Ishikawa (cell line): ENCODE results near the gene RPRD1A.

ENCODE experiments used
- CEBPB ChIP-seq: IDR thresholded peaks from 2 replicates; pipeline ENCODE4 v1.6.1; 2012
- CREB1 ChIP-seq: IDR thresholded peaks from 2 replicates; pipeline ENCODE4 v1.6.1; 2012; ENCODE audit warnings: low read depth
- EGR1 ChIP-seq: IDR thresholded peaks from 2 replicates; pipeline ENCODE4 v1.6.1; 2012
- EP300 ChIP-seq: IDR thresholded peaks from 2 replicates; pipeline ENCODE4 v1.6.1; 2012; ENCODE audit warnings: borderline replicate concordance
- FOXM1 ChIP-seq: IDR thresholded peaks from 2 replicates; pipeline ENCODE4 v1.6.1; 2012; ENCODE audit warnings: low read depth, borderline replicate concordance
- NFIC ChIP-seq: IDR thresholded peaks from 2 replicates; pipeline ENCODE4 v1.6.1; 2012
- RAD21 ChIP-seq: IDR thresholded peaks from 2 replicates; pipeline ENCODE4 v1.6.1; 2012; ENCODE audit warnings: low read depth
- TAF1 ChIP-seq: IDR thresholded peaks from 2 replicates; pipeline ENCODE4 v1.6.1; 2012; ENCODE audit warnings: low read depth, mild to moderate bottlenecking
- TCF12 ChIP-seq: IDR thresholded peaks from 2 replicates; pipeline ENCODE4 v1.6.1; 2012; ENCODE audit warnings: low read depth
- TEAD4 ChIP-seq: IDR thresholded peaks from 2 replicates; pipeline ENCODE4 v1.6.1; 2012
- YY1 ChIP-seq: IDR thresholded peaks from 2 replicates; pipeline ENCODE4 v1.6.1; 2012; ENCODE audit warnings: low read depth
- ZBTB7A ChIP-seq: IDR thresholded peaks from 2 replicates; pipeline ENCODE4 v1.6.1; 2012; ENCODE audit warnings: low read depth
- TF ChIP-seq, protein P1 (sequence below): IDR thresholded peaks from 2 replicates; pipeline ENCODE4 v1.6.1; 2012
- TF ChIP-seq, protein P2 (sequence below): IDR thresholded peaks from 2 replicates; pipeline ENCODE4 v1.6.1; 2012; ENCODE audit warnings: low read depth, mild to moderate bottlenecking
- TF ChIP-seq, protein P3 (sequence below): IDR thresholded peaks from 2 replicates; pipeline ENCODE4 v1.6.1; 2012

RPRD1A gene

DNA sequence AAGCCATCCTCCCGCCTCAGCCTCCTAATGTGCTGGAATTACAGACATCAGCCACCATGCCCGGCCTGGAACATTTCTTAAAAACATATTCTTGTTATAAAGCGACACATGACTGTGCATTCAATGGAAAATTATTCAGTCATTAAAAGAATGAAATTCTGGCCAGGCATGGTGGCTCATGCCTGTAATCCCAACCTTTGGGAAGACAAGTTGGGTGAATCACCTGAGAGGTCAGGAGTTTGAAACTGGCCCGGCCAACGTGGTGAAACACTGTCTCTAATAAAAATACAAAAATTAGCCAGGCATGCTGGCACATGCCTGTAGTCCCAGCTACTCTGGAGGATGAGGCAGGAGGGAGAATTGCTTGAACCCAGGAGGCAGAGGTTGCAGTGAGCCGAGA is 21.6 kb upstream of the RPRD1A start:
- TF ChIP-seq EP300 (no peak), TCF12 (no peak), CEBPB (no peak), TAF1 (no peak), ZBTB7A (no peak), NFIC (no peak), TEAD4 (no peak), CREB1 (no peak), RAD21 (no peak), YY1 (no peak), EGR1 (no peak), FOXM1 (no peak)
- TF ChIP-seq, protein P1, sequence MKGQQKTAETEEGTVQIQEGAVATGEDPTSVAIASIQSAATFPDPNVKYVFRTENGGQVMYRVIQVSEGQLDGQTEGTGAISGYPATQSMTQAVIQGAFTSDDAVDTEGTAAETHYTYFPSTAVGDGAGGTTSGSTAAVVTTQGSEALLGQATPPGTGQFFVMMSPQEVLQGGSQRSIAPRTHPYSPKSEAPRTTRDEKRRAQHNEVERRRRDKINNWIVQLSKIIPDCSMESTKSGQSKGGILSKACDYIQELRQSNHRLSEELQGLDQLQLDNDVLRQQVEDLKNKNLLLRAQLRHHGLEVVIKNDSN, result no peak
- TF ChIP-seq, protein P2, sequence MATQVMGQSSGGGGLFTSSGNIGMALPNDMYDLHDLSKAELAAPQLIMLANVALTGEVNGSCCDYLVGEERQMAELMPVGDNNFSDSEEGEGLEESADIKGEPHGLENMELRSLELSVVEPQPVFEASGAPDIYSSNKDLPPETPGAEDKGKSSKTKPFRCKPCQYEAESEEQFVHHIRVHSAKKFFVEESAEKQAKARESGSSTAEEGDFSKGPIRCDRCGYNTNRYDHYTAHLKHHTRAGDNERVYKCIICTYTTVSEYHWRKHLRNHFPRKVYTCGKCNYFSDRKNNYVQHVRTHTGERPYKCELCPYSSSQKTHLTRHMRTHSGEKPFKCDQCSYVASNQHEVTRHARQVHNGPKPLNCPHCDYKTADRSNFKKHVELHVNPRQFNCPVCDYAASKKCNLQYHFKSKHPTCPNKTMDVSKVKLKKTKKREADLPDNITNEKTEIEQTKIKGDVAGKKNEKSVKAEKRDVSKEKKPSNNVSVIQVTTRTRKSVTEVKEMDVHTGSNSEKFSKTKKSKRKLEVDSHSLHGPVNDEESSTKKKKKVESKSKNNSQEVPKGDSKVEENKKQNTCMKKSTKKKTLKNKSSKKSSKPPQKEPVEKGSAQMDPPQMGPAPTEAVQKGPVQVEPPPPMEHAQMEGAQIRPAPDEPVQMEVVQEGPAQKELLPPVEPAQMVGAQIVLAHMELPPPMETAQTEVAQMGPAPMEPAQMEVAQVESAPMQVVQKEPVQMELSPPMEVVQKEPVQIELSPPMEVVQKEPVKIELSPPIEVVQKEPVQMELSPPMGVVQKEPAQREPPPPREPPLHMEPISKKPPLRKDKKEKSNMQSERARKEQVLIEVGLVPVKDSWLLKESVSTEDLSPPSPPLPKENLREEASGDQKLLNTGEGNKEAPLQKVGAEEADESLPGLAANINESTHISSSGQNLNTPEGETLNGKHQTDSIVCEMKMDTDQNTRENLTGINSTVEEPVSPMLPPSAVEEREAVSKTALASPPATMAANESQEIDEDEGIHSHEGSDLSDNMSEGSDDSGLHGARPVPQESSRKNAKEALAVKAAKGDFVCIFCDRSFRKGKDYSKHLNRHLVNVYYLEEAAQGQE, result no peak
- TF ChIP-seq, protein P3, sequence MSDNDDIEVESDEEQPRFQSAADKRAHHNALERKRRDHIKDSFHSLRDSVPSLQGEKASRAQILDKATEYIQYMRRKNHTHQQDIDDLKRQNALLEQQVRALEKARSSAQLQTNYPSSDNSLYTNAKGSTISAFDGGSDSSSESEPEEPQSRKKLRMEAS, result no peak

DNA sequence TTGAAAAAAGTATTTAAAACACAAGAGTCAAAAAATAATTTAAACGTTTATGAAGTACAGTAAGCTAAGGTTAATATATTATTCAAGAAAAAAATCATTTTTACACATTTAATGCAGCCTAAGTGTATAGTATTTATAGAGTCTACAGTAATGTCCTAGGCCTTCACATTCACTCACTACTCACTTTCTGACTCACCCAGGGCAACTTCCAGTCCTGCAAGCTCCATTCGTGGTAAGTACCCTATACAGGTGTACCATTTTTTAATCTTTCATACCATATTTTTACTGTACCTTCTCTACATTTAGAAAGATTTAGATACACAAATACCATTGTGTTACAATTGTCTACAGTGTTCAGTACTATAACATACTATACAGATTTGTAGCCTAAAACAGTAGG is 20.9 kb upstream of the RPRD1A start:
- no peak for TF ChIP-seq EP300
- no peak for TF ChIP-seq CEBPB
- TF ChIP-seq FOXM1, result no peak
- TF ChIP-seq YY1, result no peak
- TF ChIP-seq CREB1, result no peak
- TF ChIP-seq RAD21, result no peak
- TF ChIP-seq, protein P3, result no peak
- TF ChIP-seq, protein P2, result no peak
- no peak for TF ChIP-seq TEAD4
- TF ChIP-seq NFIC, result no peak
- no peak for TF ChIP-seq EGR1
- no peak for TF ChIP-seq TCF12

DNA sequence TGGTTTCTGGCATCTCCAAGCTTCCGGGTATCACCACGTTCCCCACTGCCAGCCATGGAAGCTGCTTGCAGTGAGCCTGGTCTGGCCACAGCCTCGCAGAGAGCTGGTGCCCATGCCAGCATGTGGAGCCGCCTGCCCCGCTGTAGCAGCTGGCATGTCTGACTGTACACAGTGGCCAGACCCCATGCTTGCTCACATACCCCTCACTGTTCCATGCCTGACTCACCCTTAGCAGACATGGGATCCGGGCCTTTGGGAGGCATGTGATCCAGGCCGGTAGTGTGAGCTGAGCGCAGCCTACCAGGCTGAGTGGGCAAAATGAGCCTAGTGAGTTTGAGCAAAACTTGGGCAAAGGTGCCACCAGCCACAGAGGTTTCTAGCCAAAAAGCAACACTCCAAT is 18.8 kb upstream of the RPRD1A start:
- no peak for TF ChIP-seq FOXM1
- no peak for TF ChIP-seq TEAD4
- TF ChIP-seq, protein P2, result no peak
- TF ChIP-seq ZBTB7A, result no peak
- TF ChIP-seq, protein P3, result no peak
- TF ChIP-seq TCF12, result no peak
- TF ChIP-seq EGR1, result no peak
- no peak for TF ChIP-seq CREB1
- TF ChIP-seq, protein P1, result no peak
- TF ChIP-seq RAD21, result no peak
- TF ChIP-seq EP300, result no peak
- no peak for TF ChIP-seq NFIC
- TF ChIP-seq YY1, result no peak
- no peak for TF ChIP-seq TAF1
- TF ChIP-seq CEBPB, result no peak

DNA sequence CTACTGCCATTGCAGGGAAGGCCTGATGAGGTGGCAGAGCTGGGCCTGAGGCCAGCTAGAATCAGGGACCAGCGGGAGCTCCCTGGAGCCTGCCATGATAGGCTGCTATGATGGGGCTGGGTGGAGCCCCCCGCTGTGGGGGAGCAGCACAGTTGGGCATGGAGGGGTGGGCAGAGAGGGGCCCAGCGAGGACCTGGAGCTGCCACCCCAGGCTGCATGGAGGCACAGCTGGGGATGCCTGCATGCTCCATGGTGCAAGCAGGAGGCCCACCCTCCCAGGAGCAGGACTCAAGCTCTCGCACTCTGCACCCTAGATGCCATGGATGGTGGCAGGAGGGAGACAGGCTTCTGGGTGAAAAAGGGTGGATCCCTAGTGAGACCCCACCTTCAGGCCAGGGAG is 17.8 kb upstream of the RPRD1A start:
- no peak for TF ChIP-seq TCF12
- no peak for TF ChIP-seq RAD21
- no peak for TF ChIP-seq NFIC
- TF ChIP-seq FOXM1, result no peak
- TF ChIP-seq, protein P1, result no peak
- TF ChIP-seq TEAD4, result no peak
- no peak for TF ChIP-seq YY1
- no peak for TF ChIP-seq EP300
- no peak for TF ChIP-seq EGR1
- TF ChIP-seq, protein P3, result no peak
- no peak for TF ChIP-seq ZBTB7A
- no peak for TF ChIP-seq CEBPB
- no peak for TF ChIP-seq TAF1
- TF ChIP-seq, protein P2, result no peak
- no peak for TF ChIP-seq CREB1
